Adipose tissue (tissue), 3 donors: ENCODE measurements around the gene CSNK1D. TPM values are rescaled to one million over a fixed set of nuclear protein-coding genes. Genes with fewer than 3 reads are reported as not detected.
"Not testable (repeated sequence)": the region's sequence is repeated elsewhere in the genome, so short reads cannot be mapped to it uniquely, and the experiment has no call there.

ENCODE experiments used
- H3K27ac ChIP-seq: one replicate; pipeline ENCODE4 v1.5.1; 2013; ENCODE audit warnings: low read depth, low read length
- WGBS, 3 donors: extraction: QIAGEN DNeasy Blood & Tissue Kit; methylation state at CpG; one replicate each; pipeline ENCODE4 v1.1.7; 2013; 5-methylcytosine and 5-hydroxymethylcytosine counted together
- polyA plus RNA-seq, 3 donors: library from polyadenylated mRNA; stranded (reverse); fragments of 200-250 nt; gene quantifications; one replicate each; pipeline ENCODE4 v1.2.3, GENCODE V29; 2013
- donor health status: healthy with polysubstance abuse.
- donor health status: Bipolar disorder and iron deficiency.
- donor health status: healthy.

Gene CSNK1D
- polyA plus RNA-seq, 3 donors: 69.1 to 113 (median 90.8) TPM

DNA sequence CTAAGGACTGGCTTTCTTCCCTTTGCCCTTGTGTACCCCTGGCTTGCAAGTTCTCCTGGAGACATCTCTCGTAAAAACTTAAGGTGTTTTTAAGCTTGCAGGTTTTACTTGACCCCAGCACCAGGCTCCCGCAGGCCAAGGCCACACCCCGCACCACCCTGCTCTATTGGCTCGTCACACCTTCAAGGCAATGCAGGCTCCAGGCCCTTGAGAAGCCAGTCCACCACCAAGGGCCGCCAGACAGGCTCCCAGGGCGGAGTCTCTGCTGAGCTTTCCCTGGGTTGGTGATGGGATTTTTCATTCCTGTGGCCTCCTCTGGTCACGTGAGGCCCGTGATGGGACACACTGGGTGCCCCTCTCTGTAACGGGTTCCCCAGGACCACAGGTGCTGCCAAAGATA is 9.9 kb downstream of the CSNK1D start:
- 69 to 91% (median 81%) methylated on average over 9 of the region's 9 CpGs for WGBS, 3 donors
- no peak overlapping the region for H3K27ac ChIP-seq

DNA sequence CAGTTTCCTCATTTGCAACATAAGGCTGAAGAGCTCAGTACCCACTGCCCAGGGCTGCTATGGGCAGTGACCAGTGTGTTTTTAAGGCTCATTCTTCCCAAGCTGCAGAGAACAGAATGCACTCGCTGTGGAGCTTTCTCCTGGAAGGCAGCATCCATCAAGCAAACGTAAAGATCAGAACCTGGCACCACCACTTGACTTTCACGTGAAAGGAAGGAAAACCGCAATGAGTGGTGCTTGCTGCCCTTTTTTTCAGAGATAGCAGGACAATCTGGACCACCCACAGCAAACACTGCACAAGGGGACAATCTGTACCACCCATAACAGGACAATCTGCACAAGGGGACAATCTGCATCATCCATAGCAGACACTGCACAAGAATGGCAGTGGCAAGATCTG is 11.2 kb downstream of the CSNK1D start:
- WGBS, 3 donors: 60 to 70% (median 64%) methylated on average over 4 of the region's 4 CpGs
- H3K27ac ChIP-seq: no peak overlapping the region

DNA sequence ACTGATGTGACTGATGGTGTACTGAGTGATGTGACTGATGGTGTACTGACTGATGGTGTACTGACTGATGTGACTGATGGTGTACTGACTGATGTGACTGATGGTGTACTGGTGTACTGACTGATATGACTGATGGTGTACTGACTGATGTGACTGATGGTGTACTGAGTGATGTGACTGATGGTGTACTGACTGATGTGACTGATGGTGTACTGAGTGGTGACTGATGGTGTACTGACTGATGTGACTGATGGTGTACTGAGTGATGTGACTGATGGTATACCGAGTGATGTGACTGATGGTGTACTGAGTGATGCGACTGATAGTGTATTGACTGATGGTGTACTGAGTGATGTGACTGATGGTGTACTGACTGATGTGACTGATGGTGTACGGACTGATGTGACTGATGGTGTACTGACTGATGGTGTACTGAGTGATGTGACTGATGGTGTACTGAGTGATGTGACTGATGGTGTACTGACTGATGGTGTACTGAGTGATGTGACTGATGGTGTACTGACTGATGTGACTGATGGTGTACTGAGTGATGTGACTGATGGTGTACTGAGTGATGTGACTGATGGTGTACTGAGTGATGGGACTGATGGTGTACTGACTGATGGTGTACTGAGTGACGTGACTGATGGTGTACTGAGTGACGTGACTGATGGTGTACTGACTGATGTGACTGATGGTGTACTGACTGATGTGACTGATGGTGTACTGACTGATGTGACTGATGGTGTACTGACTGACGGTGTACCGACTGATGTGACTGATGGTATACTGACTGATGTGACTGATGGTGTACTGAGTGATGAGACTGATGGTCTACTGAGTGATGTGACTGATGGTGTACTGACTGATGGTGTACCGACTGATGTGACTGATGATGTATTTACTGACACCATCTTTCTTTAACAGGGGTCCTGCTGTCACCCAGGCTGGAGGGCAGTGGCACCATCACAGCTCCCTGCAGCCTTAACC is 13.2 kb downstream of the CSNK1D start:
- not testable (repeated sequence) for H3K27ac ChIP-seq
- WGBS, 3 donors: 90 to 96% (median 92%) methylated on average over 7 to 8 of the region's 8 CpGs

DNA sequence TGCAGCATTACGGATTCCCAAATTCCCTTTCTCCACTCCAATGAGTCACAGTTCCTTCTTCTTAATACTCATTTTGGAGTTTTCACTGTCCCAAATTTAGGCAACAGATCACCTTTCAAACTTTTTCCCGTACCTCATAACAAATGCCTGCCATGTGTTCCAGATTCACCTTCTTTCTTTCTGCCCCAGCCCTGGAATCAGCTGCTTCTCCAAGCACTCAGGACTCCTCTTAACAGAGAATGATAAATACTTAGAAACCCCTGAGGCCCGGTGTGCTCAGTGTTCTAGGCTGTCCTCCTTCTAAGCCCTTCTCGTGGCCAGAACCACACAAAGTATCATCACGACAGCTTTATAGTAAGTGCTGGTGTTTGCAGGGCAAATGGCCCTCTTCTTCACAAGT is 14.9 kb downstream of the CSNK1D start:
- H3K27ac ChIP-seq: no peak overlapping the region
- 80 to 85% (median 83%) methylated on average over 5 of the region's 5 CpGs for WGBS, 3 donors

DNA sequence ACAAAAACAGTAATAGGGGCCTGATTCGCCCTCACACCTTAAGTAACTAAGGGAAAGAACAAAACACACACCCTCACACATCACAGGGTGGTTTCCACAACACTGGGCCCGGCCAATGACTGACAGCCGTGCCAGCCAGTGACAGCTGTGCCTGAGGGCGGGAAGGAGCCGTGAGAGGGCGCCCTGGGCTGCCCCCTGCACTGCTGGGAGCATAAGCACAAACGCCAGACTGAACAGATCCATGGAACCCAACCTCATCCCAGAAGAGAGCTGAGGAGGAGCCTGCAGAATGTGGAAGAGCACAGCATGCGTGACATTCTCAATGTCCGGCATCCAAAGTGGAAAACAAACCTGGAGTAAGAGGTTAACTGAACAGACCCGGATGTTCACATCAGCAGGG is 16.0 kb downstream of the CSNK1D start:
- no peak overlapping the region for H3K27ac ChIP-seq
- WGBS, 3 donors: 65 to 77% (median 75%) methylated on average over 10 of the region's 10 CpGs

DNA sequence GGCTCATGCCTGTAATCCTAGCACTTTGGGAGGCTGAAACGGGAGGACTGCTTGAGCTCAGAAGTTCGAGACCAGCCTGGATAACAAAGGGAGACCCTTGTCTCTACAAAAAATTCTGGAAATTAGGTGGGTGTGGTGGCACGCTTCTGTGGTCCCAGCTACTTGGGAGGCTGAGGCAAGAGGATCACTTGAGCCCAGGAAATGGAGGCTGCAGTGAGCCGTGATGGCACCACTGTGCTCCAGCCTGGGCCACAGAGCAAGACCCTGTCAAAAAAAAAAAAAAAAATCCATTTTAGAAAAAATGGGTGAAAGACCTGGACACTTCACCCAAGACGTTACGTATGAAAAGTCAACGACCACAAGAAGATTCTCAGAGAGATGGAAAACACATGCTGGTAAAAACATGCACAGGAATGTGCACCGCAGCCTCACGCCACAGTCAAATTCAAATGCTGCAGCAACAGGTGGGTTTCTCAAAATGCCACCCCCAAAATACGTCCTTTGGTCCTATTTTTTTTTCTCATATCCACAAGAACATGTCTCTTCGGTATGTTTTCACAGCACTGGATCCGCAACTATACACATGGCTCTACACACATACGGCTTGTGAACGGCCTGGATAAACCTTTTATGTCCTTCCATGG is 17.1 kb downstream of the CSNK1D start:
- WGBS, 3 donors: 92 to 94% (median 93%) methylated on average over 14 of the region's 14 CpGs
- no peak overlapping the region for H3K27ac ChIP-seq

DNA sequence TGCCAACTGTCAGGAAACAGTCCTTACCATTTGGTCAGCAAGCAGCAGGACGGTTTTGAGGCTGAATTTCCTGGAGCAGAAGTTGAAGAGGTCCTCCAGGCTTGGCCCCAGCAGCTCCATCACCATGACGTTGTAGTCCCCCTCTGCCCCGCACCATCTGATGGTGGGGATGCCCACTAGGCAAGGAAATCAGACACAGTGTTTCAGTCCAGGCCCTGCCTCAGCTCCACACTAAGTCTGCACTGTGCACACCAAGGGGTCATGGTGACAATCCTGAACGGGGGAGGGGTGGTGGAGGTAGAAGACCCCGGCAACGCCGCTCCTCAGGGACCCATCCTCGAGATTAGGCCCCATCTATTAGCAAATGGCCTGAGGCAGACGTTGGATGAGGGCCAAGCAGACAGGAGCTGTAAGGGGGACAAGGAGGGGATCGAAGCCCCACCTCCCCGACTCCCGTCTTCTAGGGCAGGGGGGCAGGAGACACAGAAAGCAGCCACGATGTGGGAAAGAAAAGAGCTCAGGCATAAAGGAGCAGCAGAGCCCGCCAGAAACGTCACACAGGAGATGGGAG is 18.0 kb downstream of the CSNK1D start:
- WGBS, 3 donors: 81 to 87% (median 85%) methylated on average over 15 of the region's 15 CpGs
- no peak overlapping the region for H3K27ac ChIP-seq

DNA sequence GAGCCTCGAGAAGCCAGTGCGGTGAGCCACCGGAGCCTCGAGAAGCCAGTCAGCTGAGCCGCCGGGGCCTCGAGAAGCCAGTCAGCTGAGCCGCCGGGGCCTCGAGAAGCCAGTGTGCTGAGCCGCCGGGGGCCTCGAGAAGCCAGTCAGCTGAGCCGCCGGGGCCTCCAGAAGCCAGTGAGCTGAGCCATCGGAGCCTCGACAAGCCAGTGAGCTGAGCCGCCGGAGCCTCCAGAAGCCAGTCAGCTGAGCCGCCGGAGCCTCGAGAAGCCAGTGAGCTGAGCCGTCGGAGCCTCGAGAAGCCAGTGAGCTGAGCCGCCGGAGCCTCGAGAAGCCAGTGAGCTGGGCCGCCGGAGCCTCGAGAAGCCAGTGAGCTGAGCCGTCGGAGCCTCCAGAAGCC is 18.8 kb downstream of the CSNK1D start:
- 97 to 99% (median 98%) methylated on average over 26 to 33 of the region's 33 CpGs for WGBS, 3 donors
- H3K27ac ChIP-seq: not testable (repeated sequence)

DNA sequence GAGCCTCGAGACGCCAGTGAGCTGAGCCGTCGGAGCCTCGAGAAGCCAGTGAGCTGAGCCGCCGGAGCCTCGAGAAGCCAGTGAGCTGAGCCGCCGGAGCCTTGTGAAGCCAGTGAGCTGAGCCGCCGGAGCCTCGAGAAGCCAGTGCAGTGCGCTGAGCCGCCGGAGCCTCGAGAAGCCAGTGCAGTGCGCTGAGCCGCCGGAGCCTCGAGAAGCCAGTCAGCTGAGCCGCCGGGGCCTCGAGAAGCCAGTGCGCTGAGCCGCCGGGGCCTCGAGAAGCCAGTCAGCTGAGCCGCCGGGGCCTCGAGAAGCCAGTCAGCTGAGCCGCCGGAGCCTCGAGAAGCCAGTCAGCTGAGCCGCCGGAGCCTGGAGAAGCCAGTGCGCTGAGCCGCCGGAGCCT is 19.4 kb downstream of the CSNK1D start:
- 97 to 98% (median 97%) methylated on average over 32 to 39 of the region's 39 CpGs for WGBS, 3 donors
- H3K27ac ChIP-seq: not testable (repeated sequence)

DNA sequence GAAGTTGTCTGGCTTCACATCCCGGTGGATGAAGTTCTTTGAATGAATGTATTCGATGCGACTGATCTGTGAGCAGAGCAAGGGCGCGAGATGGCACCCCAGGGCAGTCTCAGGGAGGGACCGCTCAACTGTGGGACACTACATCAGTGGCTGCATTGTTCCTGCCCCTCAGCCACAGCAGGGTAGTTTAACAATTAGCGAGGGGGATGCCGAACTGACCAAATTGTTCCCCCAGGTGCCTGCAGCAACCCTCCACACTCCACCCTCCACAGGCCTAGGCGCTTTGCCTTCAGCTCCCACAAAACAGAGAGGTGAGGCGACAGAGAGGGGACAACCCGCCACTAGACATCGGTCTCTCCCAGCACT is 20.3 kb downstream of the CSNK1D start:
- H3K27ac ChIP-seq: no peak overlapping the region
- WGBS, 3 donors: 95 to 98% (median 96%) methylated on average over 12 of the region's 12 CpGs

DNA sequence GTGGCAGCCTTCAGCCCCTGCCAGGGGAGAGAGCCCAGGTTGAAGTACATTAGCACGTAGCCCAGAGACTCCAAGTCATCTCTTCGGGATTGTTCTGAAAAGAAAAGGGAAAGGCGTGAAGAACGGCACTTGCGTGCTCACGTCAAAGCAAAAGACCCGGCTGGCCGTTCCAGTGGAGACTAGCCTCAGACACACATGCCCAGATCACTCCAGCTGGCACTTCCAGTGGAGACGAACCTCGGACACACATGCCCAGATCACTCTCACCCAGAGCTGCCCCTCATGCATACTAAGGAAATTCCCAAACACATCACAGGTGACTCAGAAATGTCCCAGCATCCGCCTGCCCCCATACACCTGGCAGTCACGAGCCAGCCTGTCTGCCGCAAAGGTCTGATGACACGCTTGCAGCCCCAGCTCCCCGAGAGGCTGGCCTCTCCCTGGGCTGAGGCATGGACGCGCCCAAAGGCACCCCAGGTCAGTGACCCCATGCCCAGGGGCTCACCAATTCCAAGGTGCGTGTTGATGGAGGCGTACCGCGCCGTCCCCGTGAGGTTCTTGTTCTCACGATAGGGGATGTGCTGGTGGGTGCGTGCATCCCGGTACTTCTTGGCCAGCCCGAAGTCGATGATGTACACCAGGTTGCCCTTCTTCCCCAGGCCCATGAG is 20.9 kb downstream of the CSNK1D start:
- 94 to 96% (median 95%) methylated on average over 28 of the region's 28 CpGs for WGBS, 3 donors
- no peak overlapping the region for H3K27ac ChIP-seq

DNA sequence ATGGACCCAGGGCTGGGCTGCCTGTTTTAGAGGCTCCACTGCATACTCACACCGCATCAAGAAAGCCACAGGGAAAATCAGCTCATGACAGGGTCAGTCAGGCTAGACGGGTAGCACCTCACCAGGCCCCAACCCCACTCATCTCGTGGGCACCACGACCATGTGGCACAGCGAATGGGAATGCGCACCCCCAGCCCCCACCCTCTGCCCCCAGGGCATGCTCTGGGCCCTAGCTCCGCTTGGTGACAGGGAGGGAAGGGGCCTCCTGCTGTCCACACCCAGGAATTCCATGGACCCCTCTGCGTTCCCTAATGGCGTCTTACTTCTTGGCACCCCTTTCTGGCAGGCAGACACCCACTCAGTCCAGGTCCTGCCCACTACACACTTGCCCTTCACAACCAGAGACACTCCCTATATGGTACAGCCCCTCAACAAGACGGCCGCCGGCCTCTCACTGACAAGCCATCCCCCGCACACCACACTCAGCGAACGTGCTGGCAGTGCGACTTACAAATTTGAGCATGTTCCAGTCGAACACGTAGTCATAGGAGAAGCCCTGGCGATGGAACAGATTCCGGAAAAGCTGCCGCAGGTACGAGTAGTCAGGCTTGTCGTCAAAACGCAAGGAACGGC is 22.5 kb downstream of the CSNK1D start:
- WGBS, 3 donors: 89 to 92% (median 91%) methylated on average over 24 to 25 of the region's 25 CpGs
- H3K27ac ChIP-seq: no peak overlapping the region

DNA sequence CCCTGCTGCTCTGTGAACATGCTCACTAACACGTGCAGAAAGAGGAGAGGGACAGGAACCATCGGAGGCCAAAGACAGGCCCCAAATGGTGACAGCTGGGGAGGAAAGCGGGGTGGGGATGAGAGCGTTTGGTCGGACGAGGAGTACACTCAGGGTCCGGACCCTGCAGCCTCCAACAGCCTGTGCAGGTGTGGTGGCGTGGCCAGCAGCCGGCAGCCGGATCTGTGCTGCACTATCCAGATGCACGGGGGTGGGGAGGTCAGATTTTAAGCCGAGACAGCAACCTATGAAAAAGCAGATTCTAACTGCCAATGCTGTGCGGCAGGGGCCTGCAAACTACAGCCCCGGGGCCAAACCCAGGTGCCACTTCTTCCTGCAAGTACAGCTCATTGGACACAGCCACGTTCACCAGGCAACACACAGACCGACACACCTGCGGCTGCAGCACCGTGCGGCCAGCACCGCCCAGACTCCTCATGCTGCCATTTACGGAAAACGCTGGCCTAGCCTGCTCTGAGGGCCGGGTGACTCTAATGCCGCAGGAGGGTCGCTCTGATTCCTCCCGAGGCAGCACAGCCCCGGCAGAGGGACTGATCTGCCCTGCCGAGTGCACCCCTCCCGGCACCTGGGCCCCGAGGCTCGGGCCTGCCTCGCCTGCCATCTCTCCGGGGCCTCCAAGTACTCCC is 23.5 kb downstream of the CSNK1D start:
- H3K27ac ChIP-seq: no peak overlapping the region
- 83 to 89% (median 85%) methylated on average over 33 of the region's 33 CpGs for whole genome bisulfite sequencing, 3 donors

DNA sequence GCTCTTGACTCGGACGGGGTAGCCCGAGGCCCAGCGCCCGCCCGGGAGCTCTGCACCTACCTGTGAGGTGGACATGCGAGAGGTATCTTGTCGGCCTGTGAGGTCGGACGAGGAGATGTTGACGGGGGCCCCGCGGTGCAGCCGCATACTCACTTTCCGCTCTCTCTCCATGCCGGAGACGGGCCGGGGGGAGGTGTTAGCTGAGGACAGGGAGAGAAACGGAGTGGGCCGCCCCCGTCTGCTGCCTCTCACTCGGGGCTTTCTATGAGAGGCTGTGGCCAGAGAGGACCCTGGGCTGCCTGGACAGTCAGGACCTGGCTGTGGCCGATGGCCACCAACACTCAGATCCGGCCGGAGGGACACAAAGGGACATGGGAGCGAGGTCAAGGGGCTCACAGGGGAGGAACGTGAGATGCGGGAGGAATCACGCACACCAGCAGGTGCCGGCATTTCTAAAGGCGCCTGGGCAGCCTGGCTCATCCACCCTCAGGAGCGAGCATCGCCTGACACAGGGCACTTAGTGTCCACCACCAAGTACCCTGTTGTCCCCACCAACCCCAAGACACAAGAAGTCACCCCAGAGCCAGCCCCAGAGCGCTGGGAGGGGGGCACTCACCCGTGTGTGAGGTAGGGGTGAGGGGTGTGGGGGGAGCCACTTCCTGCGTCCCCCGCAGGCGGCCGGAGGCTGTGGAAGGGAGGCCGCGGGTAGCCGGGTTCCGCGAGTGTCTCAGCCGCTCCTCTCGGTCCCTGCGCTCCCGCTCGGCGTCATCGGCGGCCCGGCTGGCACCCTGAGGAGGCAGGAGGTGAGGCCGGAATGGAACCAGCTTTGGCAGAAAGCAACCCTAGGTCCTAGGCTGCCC is 24.5 kb downstream of the CSNK1D start:
- no peak overlapping the region for H3K27ac ChIP-seq
- WGBS, 3 donors: 91 to 94% (median 92%) methylated on average over 53 to 54 of the region's 54 CpGs

DNA sequence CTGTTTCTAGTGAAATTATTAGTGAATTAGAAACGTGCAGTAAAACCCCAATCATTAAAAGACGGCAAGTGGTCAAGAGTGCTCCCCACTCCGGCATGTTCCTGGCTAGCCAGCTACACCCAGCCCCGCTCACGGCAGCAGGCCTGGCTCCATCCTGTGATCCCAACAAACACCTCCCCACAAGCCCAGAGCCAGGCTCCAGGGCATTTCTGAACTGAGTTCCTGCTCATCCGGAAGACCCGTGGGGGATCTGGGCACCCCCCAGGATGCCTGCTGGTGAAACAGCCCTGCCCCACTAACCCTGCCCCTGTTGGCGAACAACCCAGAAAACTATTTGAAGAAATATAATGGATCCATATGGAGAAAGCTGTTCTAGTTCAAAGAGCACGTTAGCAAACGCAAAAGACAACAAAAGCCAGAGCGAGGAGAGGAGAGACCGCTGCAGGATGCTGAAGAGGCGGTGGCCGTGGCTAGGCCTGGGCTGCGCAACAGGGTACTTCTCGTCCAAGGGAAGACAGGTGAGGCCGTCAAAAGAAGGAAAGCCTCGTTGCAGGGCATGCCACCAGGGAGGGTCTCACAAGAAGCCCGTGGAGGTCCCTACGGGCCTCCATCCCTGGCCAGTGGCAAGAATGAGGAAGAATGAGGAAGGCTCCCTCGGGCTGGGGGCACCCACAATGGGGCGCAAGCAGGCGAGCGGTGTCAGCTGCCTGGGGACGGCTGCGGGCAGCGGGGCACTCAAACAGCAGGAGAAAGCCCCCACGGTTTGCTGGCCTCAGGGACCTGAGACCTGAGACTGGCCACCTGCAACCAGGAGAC is 25.4 kb downstream of the CSNK1D start:
- 84 to 86% (median 85%) methylated on average over 28 of the region's 28 CpGs for WGBS, 3 donors
- no peak overlapping the region for H3K27ac ChIP-seq

DNA sequence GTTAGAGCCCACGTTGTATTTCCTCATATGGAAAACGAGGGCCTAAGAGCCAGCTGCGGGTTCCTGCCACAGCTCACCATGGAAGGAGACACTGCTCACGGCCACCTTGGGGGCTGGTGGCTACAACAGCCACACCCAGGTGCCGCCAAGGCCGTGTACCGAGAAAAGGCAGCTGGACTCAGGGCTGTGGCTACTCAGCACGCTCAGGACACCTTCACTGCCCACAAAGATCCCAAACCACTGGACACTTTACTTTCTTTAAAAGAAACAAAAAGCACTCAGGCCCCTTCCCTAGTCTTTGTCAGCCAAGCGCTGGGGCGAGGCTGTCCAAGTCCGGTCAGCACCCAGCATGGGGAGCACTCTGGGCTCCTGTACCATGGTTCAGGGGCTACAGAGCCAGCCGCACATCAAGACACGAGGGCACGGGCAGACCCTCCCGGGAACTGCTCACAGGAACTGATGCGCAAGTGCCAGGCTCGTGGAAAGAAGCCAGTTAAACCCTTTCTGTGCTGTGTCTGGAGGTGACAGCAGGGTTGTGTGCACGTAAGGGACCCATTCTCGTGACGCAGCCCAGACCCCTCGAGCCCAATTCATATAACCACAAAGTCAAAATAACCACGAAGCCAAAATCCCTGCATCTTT is 26.2 kb downstream of the CSNK1D start:
- WGBS, 3 donors: 54 to 69% (median 56%) methylated on average over 22 of the region's 22 CpGs
- H3K27ac ChIP-seq: peak overlapping the region; percentile 31
